ENCODE data around the gene NECAB2. TPM values are rescaled to one million over a fixed set of nuclear protein-coding genes. Genes with fewer than 3 reads are reported as not detected.
A peak's percentile ranks its signal among the peaks of the same experiment; 100 is the strongest.

The NECAB2 gene
- polyA plus RNA-seq, 1 donor from 2014 or later, result 12.5 TPM

GRCh38 chr16:84003038-84003437 is 35.0 kb downstream of the NECAB2 start:
- H3F3A ChIP-seq (ENCODE audit: insufficient read depth, low read length, poor library complexity, severe bottlenecking), result no peaks in the 10 kb centered on the region
- no peak overlapping the region for H3K4me3 ChIP-seq (ENCODE audit: low read length)
- no peak overlapping the region for H2AFZ ChIP-seq (ENCODE audit: low read depth, low read length)
- H3K27me3 ChIP-seq (ENCODE audit: insufficient read depth, low read depth, low read length), result no peaks in the 10 kb centered on the region
- TF ChIP-seq EP300 (conservative IDR thresholded peaks at IDR 0.05; ENCODE audit: poor library complexity, severe bottlenecking) (no peak), TAF1 (IDR thresholded peaks at IDR 0.05; ENCODE audit: low read depth) (no peak), SMC3 (conservative IDR thresholded peaks at IDR 0.05; ENCODE audit: poor library complexity) (no peak)
- no peak overlapping the region for H3K27ac ChIP-seq (ENCODE audit: low read length)
- no peak overlapping the region for H3K9ac ChIP-seq (ENCODE audit: low read length)
- no peak overlapping the region for H3K4me2 ChIP-seq (ENCODE audit: low read length)
- H3K79me2 ChIP-seq (replicated peaks; ENCODE audit: insufficient read depth, low read length), result no peaks in the 10 kb centered on the region
- no peaks in the 10 kb centered on the region for H3K9me2 ChIP-seq (ENCODE audit: insufficient read depth, low read length)
- no peaks in the 10 kb centered on the region for H3K9me3 ChIP-seq (ENCODE audit: low read length)
- H4K20me1 ChIP-seq (ENCODE audit: insufficient read depth), result no peaks in the 10 kb centered on the region
- H3K36me3 ChIP-seq (ENCODE audit: insufficient read depth, low read length), result no peaks in the 10 kb centered on the region

GRCh38 chr16:84004442-84004841 is 36.4 kb downstream of the NECAB2 start:
- Histone ChIP-seq H3K27me3 (ENCODE audit: insufficient read depth, low read depth, low read length) (no peaks in the 10 kb centered on the region), H2AFZ (ENCODE audit: low read depth, low read length) (no peak overlapping the region), H4K20me1 (ENCODE audit: insufficient read depth) (no peaks in the 10 kb centered on the region), H3K9ac (ENCODE audit: low read length) (no peak overlapping the region), H3F3A (ENCODE audit: insufficient read depth, low read length, poor library complexity, severe bottlenecking) (no peaks in the 10 kb centered on the region), H3K9me3 (ENCODE audit: low read length) (no peaks in the 10 kb centered on the region), H3K4me2 (ENCODE audit: low read length) (no peak overlapping the region), H3K27ac (ENCODE audit: low read length) (no peak overlapping the region), H3K36me3 (ENCODE audit: insufficient read depth, low read length) (no peaks in the 10 kb centered on the region), H3K4me3 (ENCODE audit: low read length) (no peak overlapping the region), H3K79me2 (replicated peaks; ENCODE audit: insufficient read depth, low read length) (no peaks in the 10 kb centered on the region), H3K9me2 (ENCODE audit: insufficient read depth, low read length) (no peaks in the 10 kb centered on the region)
- TF ChIP-seq REST (IDR thresholded peaks at IDR 0.05; ENCODE audit: borderline replicate concordance) (no peak), MXI1 (conservative IDR thresholded peaks at IDR 0.05; ENCODE audit: poor library complexity, severe bottlenecking) (no peak), TAF1 (IDR thresholded peaks at IDR 0.05; ENCODE audit: low read depth) (no peak), CTCF (IDR thresholded peaks at IDR 0.05; ENCODE audit: poor library complexity, severe bottlenecking) (no peak), POLR2AphosphoS5 (IDR thresholded peaks at IDR 0.05) (no peak)

- no peak overlapping the region for H3K4me3 ChIP-seq (ENCODE audit: low read length)
- H2AFZ ChIP-seq (ENCODE audit: low read depth, low read length), result no peak overlapping the region
- no peak overlapping the region for H3K9ac ChIP-seq (ENCODE audit: low read length)
- H3K79me2 ChIP-seq (replicated peaks; ENCODE audit: insufficient read depth, low read length), result no peaks in the 10 kb centered on the region
- TF ChIP-seq RAD21 (conservative IDR thresholded peaks at IDR 0.05) (no peak), TAF1 (IDR thresholded peaks at IDR 0.05; ENCODE audit: low read depth) (no peak), SMC3 (conservative IDR thresholded peaks at IDR 0.05; ENCODE audit: poor library complexity) (no peak), EP300 (conservative IDR thresholded peaks at IDR 0.05; ENCODE audit: poor library complexity, severe bottlenecking) (no peak), MXI1 (conservative IDR thresholded peaks at IDR 0.05; ENCODE audit: poor library complexity, severe bottlenecking) (no peak), REST (IDR thresholded peaks at IDR 0.05; ENCODE audit: borderline replicate concordance) (no peak), EZH2 (IDR thresholded peaks at IDR 0.05; ENCODE audit: borderline replicate concordance, insufficient read depth, low read length, poor library complexity, severe bottlenecking) (no peak), CTCF (IDR thresholded peaks at IDR 0.05; ENCODE audit: poor library complexity, severe bottlenecking) (no peak), POLR2AphosphoS5 (IDR thresholded peaks at IDR 0.05) (no peak)
- H3K27ac ChIP-seq (ENCODE audit: low read length), result peak overlapping the region; percentile 4
- H3K36me3 ChIP-seq (ENCODE audit: insufficient read depth, low read length), result no peaks in the 10 kb centered on the region
- no peaks in the 10 kb centered on the region for H3K9me3 ChIP-seq (ENCODE audit: low read length)
- H3K4me2 ChIP-seq (ENCODE audit: low read length), result no peak overlapping the region
- H3K27me3 ChIP-seq (ENCODE audit: insufficient read depth, low read depth, low read length), result no peaks in the 10 kb centered on the region
- H4K20me1 ChIP-seq (ENCODE audit: insufficient read depth), result no peaks in the 10 kb centered on the region
- no peaks in the 10 kb centered on the region for H3F3A ChIP-seq (ENCODE audit: insufficient read depth, low read length, poor library complexity, severe bottlenecking)
- H3K9me2 ChIP-seq (ENCODE audit: insufficient read depth, low read length), result no peaks in the 10 kb centered on the region
Measured at GRCh38 chr16:84005391-84005790, 37.3 kb downstream of the NECAB2 start.

All from neural cell (in vitro differentiated cells).